Stimulated activated CD4-positive, alpha-beta T cell treated with anti-CD3 and anti-CD28 coated beads, TNF-alpha, amount 100 ng/mL, for 24 hours (primary cell): ENCODE measurements around the gene BTG4.

ENCODE experiments used
- DNase-seq, 3 experiments: peaks; one replicate each; pipeline ENCODE4 v3.0.0-alpha.2; 2020; ENCODE audit warnings: low read depth in 3 of 3

The BTG4 gene

GRCh38 chr11:111455291-111456085 is 56.7 kb downstream of the BTG4 start:
- no peak for DNase-seq

DNA sequence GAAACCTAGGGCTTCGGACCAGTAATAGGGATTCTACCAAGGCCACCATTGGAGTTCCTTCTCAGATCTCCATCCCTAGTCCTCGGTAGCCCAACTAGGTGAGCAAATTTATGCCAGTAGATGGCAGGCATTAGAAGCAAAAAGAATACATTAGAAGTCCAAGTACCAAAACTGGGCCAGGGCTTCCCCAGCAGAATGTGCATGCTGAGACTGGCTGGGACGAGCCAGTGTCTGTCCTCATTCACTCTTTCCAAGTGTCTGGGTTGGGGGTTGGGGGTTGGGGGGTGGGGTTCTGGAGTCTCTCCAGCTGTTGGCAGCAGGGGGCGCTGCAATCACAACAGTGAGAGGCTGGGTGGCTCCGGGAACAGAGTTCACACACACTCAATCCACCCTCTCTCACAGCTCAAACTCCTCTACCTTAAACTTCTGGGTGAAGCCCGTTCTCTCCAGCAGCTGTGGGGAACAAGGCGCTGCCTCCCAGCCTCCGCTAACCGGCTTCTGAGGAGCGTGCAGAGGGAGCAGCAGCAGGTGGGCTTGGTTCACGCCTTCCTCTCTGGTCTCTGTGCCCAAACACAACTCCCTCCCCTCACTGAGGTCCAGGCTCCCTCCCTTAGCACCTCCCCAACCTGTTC is 57.5 kb downstream of the BTG4 start:
- DNase-seq, result peak; percentile 8 to 63 (median 35)

- no peak for DNase-seq
These were observed 59.2 kb downstream of the BTG4 start for GRCh38 chr11:111452817-111453552.

DNA sequence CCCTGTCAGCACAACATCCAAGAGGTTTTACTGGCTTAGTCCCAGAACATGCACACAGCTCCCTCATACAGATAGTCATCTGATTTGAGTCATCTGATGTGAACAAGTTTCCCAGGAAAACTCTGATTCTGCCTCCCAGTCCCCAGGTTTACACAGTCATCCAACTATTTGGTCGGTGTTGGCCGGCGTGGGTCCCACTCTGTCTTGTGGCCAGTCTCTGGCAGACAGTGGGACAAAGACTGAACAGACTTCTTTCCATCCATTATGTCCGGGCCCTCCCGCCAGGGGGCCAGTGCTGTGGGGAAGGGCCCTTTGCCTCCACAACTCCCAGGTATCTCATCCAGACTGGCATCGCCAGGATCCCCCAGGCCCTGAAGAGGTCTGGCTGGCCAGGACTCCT is 60.0 kb downstream of the BTG4 start:
- DNase-seq, result no peak

DNA sequence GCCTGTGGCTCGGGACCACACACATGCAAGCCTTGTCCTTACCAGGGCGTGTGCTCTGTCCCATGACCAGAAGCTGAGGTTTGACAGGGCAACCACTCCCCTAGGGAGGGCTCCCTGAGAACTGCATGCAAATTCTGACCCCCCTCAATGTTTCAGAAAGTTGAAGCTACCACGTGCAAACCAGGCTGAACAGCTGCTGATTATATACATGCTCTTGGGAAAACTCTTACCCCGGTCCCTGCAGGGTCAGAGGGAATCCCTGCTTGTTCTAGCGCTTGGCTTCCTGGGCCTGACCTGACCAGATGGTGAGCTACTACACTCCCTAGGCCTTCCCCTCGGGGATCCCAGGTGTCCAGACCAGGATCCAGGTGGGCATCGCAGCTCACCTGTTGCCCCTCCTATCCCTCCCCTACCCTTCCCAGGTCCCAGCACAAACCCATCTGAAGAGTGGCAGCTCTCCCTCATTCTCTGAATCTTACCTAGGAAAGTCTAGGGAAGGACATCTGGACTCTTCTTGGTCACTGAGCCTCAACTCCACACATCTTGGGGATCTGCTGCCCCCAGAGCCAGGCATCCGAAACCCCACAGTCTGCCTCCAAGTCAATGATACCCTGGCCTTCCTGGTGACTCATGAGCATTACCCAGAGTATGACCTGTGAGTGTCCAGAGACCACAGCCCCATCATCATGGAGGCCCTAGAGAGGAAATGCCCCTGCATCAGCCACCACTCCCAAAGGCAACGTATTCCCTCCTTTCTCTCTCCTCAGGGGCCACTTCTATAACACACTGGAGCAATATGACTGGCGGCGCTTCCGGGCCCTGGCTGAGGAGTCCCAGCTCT is 61.5 kb downstream of the BTG4 start:
- no peak for DNase-seq

GRCh38 chr11:111449696-111450479 is 62.3 kb downstream of the BTG4 start:
- DNase-seq, result no peak

DNA sequence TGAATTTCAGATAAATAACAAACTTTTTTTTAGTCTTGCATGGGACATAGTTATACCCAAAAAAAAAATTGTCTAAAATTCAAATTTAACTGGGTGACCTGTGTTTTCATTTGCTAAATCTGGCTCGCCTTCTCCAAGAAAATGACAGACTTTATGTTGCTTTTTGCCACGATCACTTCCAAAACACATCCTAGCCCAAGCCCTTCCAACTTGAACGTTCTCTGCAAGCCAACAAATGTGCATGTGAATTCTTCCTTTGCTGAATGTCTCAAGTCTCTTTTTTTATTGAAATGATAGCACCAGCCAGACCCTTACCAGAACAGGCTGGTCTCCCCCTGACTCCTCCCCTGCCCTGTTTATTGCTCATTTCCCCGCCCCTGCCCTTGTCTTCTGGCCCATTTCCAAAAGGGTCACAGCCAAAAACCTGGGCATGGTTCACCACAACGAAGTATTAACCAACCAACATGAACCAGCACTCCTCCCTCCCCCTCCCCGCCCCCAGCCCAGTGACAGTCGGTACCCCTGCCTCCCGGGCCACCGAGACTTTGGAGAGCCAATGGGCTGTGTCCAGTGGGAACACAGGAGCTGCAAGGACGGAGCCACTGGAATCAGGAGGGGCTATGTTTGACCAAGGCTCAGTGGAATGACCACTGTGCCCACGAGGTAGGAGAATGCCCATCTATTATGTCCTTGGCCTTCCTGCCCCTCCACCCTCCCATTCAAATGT is 63.2 kb downstream of the BTG4 start:
- no peak for DNase-seq

DNA sequence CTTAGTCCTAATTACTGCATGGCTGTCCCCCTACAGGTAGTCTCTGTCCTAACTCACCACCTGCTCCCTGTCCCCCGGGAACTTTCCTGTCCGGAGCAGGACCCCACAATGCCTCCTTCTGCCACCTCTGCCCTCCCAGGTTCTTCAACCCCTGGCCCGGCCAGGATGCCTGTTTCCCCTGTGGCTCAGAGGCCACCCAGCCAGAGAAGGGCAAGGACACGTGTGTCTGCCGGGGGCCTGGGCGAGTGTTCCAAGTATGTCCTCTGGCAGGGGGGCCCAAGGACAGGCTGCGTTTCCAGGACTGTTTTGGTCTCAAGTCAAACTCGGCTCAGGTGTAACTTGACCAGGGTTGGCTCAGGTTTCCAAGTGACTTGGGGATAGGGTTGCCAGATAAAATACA is 63.8 kb downstream of the BTG4 start:
- DNase-seq, result no peak

- DNase-seq, result no peak
These were observed 64.3 kb downstream of the BTG4 start for GRCh38 chr11:111447931-111448330.

GRCh38 chr11:111447112-111447471 is 65.1 kb downstream of the BTG4 start:
- DNase-seq, result no peak

DNA sequence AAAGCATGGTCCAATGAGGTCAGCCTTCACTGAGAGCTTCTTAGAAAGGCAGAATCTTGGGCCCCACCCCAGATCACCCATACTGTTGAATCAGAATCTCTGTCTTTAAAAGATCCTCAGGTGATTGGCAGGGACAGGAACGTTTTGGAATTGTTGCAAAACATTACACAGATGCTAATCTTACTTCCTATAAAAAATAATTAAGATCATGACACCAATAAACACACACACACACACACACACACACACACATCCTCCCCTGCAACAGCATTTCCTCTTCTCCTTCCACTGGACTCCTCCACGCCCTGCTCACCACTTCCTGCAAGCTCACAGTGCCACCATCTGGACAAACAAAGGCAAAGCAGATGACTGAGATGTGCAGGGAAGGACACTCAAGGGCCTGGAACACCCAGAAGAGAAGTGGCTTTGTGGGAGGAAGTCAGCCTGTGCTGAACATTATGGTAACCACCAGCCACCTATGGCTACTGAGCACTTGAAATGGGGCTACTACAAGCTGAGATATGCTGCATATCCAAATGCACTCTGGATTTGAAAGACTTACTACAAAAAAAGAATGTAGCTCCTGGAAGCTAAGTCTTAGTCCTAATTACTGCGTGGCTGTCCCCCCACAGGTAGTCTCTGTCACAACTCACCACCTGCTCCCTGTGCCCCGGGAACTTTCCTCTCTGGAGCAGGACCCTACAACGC is 65.6 kb downstream of the BTG4 start:
- DNase-seq, result peak; percentile 43 to 67 (median 55)

- no peak for DNase-seq
These were observed 66.6 kb downstream of the BTG4 start for GRCh38 chr11:111445586-111445985.
